Transverse colon (tissue), 4 donors: ENCODE measurements around the gene WDR72. TPM values are rescaled to one million over a fixed set of nuclear protein-coding genes. Genes with fewer than 3 reads are reported as not detected.

ENCODE experiments used
- DNase-seq: peaks from one replicate; pipeline ENCODE4 v3.0.0-alpha.2; 2019
- H3K27ac ChIP-seq, 4 donors: fragments of 200-600 bp; sonication (generic); 2 replicates each; pipeline ENCODE4 v1.5.1; 2016 to 2018; ENCODE audit warnings: inconsistent platforms in 4 of 4
- H3K27me3 ChIP-seq: fragments of 200-600 bp; sonication (generic); 2 replicates; pipeline ENCODE4 v1.5.1; 2017; ENCODE audit warnings: inconsistent platforms
- H3K36me3 ChIP-seq, 4 donors: fragments of 200-600 bp; sonication (generic); 2 replicates each; pipeline ENCODE4 v1.5.1; 2017 to 2019; ENCODE audit warnings: inconsistent platforms in 4 of 4
- H3K4me1 ChIP-seq, 4 donors: fragments of 200-600 bp; sonication (generic); 2 replicates each; pipeline ENCODE4 v1.5.1; 2017 to 2020; ENCODE audit warnings: inconsistent platforms in 4 of 4
- H3K4me3 ChIP-seq, 4 donors: fragments of 200-600 bp; sonication (generic); 1 replicate in 1 of 4; 2 replicates in 3 of 4; pipeline versions ENCODE4 v1.5.1 to v1.6.1; 2017 to 2019; ENCODE audit warnings: inconsistent platforms in 4 of 4
- H3K9me3 ChIP-seq, 2 donors: fragments of 200-600 bp; sonication (generic); 2 replicates each; pipeline ENCODE4 v1.5.1; 2017 to 2019; ENCODE audit warnings: inconsistent platforms in 2 of 2
- EP300 ChIP-seq: sonication (generic); formaldehyde crosslinking; IDR thresholded peaks from one replicate; pipeline ENCODE4 v1.6.1; 2017; ENCODE audit warnings: antibody characterized with exemption, low read depth
- POLR2A ChIP-seq: fragments of 450-650 bp; IDR thresholded peaks from one replicate; pipeline ENCODE4 v1.6.1; 2016; ENCODE audit warnings: antibody characterized with exemption, mild to moderate bottlenecking, moderate library complexity
- POLR2AphosphoS5 ChIP-seq, 3 donors: sonication (generic); formaldehyde crosslinking; IDR thresholded peaks; one replicate each; pipeline ENCODE4 v1.6.1; 2016; ENCODE audit warnings: antibody characterized with exemption in 3 of 3
- WGBS, 2 donors: methylation state at CpG; one replicate each; pipeline ENCODE4 v1.1.5; 2018; ENCODE audit warnings: low coverage in 1 of 2; 5-methylcytosine and 5-hydroxymethylcytosine counted together
- in situ Hi-C, 4 donors: fragments of 200-750 bp; cut with MboI; loops; one replicate each; pipeline versions ENCODE4 v1.15.0 to v1.15.1; 2017; ENCODE audit warnings: low sequenced_read_pairs in 3 of 4, low pct_ligation_motif_present in 1 of 4, low pct_unique_long_range_greater_than_20kb in 1 of 4
- intact Hi-C: fragments of 100-400 bp; cut with DNase I; formaldehyde crosslinking; loops from one replicate; pipeline ENCODE4 v1.15.1; 2023; ENCODE audit warnings: low total_unique reads
- total RNA-seq, 4 donors: library from RNA; depleted of rRNA; stranded (reverse); fragments of >200 nt; gene quantifications; one replicate each; pipeline ENCODE4 v1.1.0, GENCODE V29; 2016
- TF ChIP-seq, protein P1 (sequence below), 5 experiments: fragments of 200-600 bp in 3 of 5; fragments of 450-650 bp in 2 of 5; sonication (generic) in 3 of 5; IDR thresholded peaks; 1 replicate in 2 of 5; 2 replicates in 3 of 5; pipeline ENCODE4 v1.5.1; 2016 to 2017; ENCODE audit warnings: antibody characterized with exemption in 5 of 5, inconsistent platforms in 3 of 5, mild to moderate bottlenecking in 2 of 5, moderate library complexity in 1 of 5

WDR72 gene
- total RNA-seq, 4 donors from 2014 or later = 0.14 to 0.16 TPM; not detected in 2

DNA sequence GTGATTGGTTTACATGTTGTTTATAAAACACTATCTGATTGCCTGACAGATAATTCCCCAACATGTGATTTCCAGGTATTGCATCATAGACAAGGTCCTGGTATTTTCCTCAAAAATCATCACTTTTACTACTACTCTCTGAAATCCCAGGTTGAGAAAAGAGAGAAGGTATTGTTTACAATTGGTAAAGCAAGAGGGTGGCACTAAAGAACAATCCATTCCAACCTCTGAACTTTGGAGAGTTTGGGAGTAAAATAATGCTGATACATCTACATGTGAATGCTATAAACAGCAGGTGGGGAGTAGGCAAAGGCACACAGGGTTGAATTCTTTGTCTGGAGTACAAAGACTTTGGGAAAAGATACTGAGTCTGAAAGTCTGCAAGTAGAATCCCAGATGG, 134.2 kb downstream of the WDR72 start:
- no peaks in the 10 kb centered on the region for H3K27me3 ChIP-seq
- H3K4me1 ChIP-seq = no peaks in the 10 kb centered on the region
- no peak overlapping the region for H3K27ac ChIP-seq
- intact Hi-C loops = no loop called here
- DNase-seq = no peak
- in situ Hi-C loops = no loop called here
- no peak overlapping the region for H3K4me3 ChIP-seq
- no peaks in the 10 kb centered on the region for H3K36me3 ChIP-seq
- no peaks in the 10 kb centered on the region for H3K9me3 ChIP-seq
- TF ChIP-seq, protein P1, sequence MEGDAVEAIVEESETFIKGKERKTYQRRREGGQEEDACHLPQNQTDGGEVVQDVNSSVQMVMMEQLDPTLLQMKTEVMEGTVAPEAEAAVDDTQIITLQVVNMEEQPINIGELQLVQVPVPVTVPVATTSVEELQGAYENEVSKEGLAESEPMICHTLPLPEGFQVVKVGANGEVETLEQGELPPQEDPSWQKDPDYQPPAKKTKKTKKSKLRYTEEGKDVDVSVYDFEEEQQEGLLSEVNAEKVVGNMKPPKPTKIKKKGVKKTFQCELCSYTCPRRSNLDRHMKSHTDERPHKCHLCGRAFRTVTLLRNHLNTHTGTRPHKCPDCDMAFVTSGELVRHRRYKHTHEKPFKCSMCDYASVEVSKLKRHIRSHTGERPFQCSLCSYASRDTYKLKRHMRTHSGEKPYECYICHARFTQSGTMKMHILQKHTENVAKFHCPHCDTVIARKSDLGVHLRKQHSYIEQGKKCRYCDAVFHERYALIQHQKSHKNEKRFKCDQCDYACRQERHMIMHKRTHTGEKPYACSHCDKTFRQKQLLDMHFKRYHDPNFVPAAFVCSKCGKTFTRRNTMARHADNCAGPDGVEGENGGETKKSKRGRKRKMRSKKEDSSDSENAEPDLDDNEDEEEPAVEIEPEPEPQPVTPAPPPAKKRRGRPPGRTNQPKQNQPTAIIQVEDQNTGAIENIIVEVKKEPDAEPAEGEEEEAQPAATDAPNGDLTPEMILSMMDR (IDR thresholded peaks at IDR 0.05) = no peak
- TF ChIP-seq EP300 (no peak), POLR2A (no peak), POLR2AphosphoS5 (IDR thresholded peaks at IDR 0.05) (no peak)

DNA sequence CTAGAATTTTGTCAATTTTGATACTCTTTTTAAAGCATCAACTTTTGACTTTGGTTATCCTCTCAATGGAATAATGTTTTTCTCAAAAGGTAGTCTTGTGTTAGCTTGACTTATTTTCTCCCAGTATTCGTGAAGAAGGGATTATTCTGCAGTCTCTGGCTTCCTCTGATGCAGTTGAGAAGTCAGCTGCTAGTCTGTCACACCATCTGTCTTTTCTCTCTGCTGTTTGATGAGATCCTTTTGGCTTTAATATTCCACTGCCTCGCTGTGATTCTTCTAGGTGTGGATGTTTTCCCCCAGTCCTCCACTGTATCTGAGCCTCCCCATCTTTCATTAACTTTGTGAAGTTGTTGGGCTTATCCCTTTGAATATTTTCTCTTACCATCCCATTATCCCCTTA, 141.0 kb downstream of the WDR72 start:
- H3K27me3 ChIP-seq = no peaks in the 10 kb centered on the region
- no peaks in the 10 kb centered on the region for H3K9me3 ChIP-seq
- TF ChIP-seq, protein P1 (IDR thresholded peaks at IDR 0.05) = no peak
- no peak for TF ChIP-seq POLR2AphosphoS5 (IDR thresholded peaks at IDR 0.05)
- no peak for TF ChIP-seq EP300
- TF ChIP-seq POLR2A = no peak
- in situ Hi-C loops = no loop called here
- H3K4me1 ChIP-seq = no peaks in the 10 kb centered on the region
- no peak overlapping the region for H3K4me3 ChIP-seq
- no peaks in the 10 kb centered on the region for H3K36me3 ChIP-seq
- no peak for DNase-seq
- intact Hi-C loops = no loop called here
- 52 to 78% methylated on average over 2 of the region's 2 CpGs for WGBS, 2 donors
- H3K27ac ChIP-seq = no peak overlapping the region

DNA sequence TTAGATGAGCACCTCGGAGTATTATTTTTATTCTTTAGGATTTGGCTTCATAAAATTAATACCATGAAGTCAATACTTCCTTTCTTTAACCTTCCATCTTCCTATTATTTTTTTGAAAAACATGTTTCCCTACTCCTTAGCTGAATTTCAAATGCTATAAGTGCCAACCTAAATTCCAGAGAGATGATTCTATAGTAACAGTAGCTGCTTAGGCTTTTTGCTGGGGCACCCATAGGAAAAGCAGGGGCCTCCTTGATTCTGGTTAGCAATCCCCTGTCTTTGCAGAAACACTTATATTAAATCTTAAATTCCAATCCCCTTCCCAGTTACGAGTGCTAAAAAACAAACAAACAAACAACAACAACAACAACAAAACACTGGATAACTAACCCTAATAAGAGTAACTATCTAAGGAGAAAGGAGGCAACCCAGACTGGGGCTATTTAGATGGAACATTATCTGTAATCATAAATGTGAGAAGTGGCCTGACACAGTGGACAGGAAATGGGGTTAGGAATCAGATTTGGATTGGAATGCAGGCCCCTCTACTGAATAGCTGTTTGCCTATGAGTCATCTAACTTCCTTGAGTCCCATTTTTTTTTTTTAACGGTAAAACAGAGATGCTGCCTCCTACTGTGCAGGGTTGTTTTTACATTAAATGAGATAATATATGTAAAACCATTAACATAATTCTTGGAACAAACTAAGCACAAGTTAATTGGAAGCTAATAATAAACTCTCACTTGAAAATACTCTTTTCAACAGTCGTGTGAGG, 148.1 kb downstream of the WDR72 start:
- TF ChIP-seq, protein P1 (IDR thresholded peaks at IDR 0.05) = no peak
- no peak for TF ChIP-seq POLR2A
- no peak for TF ChIP-seq EP300
- TF ChIP-seq POLR2AphosphoS5 (IDR thresholded peaks at IDR 0.05) = no peak
- H3K4me3 ChIP-seq = no peak overlapping the region
- no peak overlapping the region for H3K27ac ChIP-seq
- in situ Hi-C loops = no loop called here
- no peaks in the 10 kb centered on the region for H3K4me1 ChIP-seq
- H3K9me3 ChIP-seq = no peaks in the 10 kb centered on the region
- no peaks in the 10 kb centered on the region for H3K27me3 ChIP-seq
- no peaks in the 10 kb centered on the region for H3K36me3 ChIP-seq
- 67 to 68% methylated on average over 3 to 4 of the region's 4 CpGs for WGBS, 2 donors
- no peak for DNase-seq
- intact Hi-C loops = no loop called here

DNA sequence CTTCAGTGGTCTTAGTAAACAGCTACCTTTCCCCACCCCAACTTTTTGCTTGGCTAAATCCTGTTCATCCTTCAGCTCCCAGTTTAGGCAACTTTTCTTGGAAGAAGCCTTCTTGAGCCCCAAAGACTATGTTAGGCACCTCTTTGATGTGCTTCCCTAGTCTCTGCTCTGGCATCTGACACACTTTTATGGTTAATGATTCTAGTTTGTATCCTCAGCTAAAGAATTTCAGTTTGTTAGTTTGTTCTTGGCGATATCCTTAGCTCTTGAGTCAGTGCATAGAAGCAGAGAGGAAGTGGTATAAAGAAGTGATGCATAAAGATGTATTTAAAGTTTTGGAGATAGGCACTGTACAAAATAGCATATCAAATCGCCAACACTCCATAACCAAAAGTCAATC, 168.4 kb downstream of the WDR72 start:
- no peak for DNase-seq
- no peak overlapping the region for H3K4me3 ChIP-seq
- WGBS, 2 donors = 81 to 84% methylated on average over 2 of the region's 2 CpGs
- no peak overlapping the region for H3K27ac ChIP-seq
- intact Hi-C loops = no loop called here
- in situ Hi-C loops = no loop called here
- H3K9me3 ChIP-seq = no peaks in the 10 kb centered on the region
- H3K4me1 ChIP-seq = peaks cover 0 to 5% (median 0%) of the 10 kb centered on the region in 4 donors
- no peaks in the 10 kb centered on the region for H3K36me3 ChIP-seq
- TF ChIP-seq POLR2AphosphoS5 (IDR thresholded peaks at IDR 0.05) (no peak), EP300 (no peak), POLR2A (no peak)
- TF ChIP-seq, protein P1 (IDR thresholded peaks at IDR 0.05) = no peak
- H3K27me3 ChIP-seq = no peaks in the 10 kb centered on the region
